H1 (cell line): Measurements from ENCODE around the gene FXR1. TPM values are rescaled to one million over a fixed set of nuclear protein-coding genes. Genes with fewer than 3 reads are reported as not detected.

Experiments
- ATF3 ChIP-seq: IDR thresholded peaks from 2 replicates; pipeline ENCODE4 v1.6.1; 2011; ENCODE audit warnings: low read depth, mild to moderate bottlenecking, low read length; ENCODE audit not compliant: insufficient read depth
- BACH1 ChIP-seq: IDR thresholded peaks from 2 replicates; pipeline ENCODE4 v1.6.1; 2012; ENCODE audit warnings: low read length, improper control_type of control experiment
- CHD7 ChIP-seq: fragments of 300-600 bp; sonication (generic); IDR thresholded peaks from 2 replicates; pipeline ENCODE4 v1.7.1; 2012; ENCODE audit warnings: low read length, moderate library complexity, mild to moderate bottlenecking, inconsistent platforms; ENCODE audit not compliant: insufficient replicate concordance
- HDAC2 ChIP-seq, 2 experiments: fragments of 300-600 bp in 1 of 2; sonication (generic) in 1 of 2; IDR thresholded peaks; 2 replicates each; pipeline ENCODE4 v1.6.1; 2011 to 2012; ENCODE audit warnings: low read depth in 2 of 2, low read length in 2 of 2, mild to moderate bottlenecking in 2 of 2, moderate library complexity in 2 of 2, borderline replicate concordance in 1 of 2, inconsistent platforms in 1 of 2
- JUN ChIP-seq: IDR thresholded peaks from 2 replicates; pipeline ENCODE4 v1.6.1; 2011; ENCODE audit warnings: low read depth, mild to moderate bottlenecking, improper control_type of control experiment, low read length
- JUND ChIP-seq: IDR thresholded peaks from 2 replicates; pipeline ENCODE4 v1.6.1; 2011; ENCODE audit warnings: mild to moderate bottlenecking, improper control_type of control experiment, low read length
- TBP ChIP-seq: IDR thresholded peaks from 2 replicates; pipeline ENCODE4 v1.6.1; 2011; ENCODE audit warnings: low read depth, low read length, improper control_type of control experiment
- USF2 ChIP-seq: IDR thresholded peaks from 2 replicates; pipeline ENCODE4 v1.6.1; 2011; ENCODE audit warnings: low read length, improper control_type of control experiment
- polyA plus RNA-seq, 7 experiments: library from polyadenylated mRNA; depleted of rRNA in 3 of 7; stranded (reverse) in 5 of 7; unstranded in 2 of 7; fragments of >200 nt in 5 of 7; fragments of 200-250 nt in 2 of 7; gene quantifications; 1 replicate in 5 of 7; 2 replicates in 1 of 7; 4 replicates in 1 of 7; pipeline versions ENCODE4 v1.2.1 to v1.2.3, GENCODE V29; 2011 to 2013; ENCODE audit warnings: missing spikeins in 2 of 7, mixed read lengths in 2 of 7
- total RNA-seq: library from RNA; stranded (reverse); fragmentation: NEBNext Ultra II Directional; extraction: Animal tissue kit (Norgen Biotek cat#: 25700); gene quantifications from 2 replicates; pipeline ENCODE4 v1.2.1, GENCODE V29; 2021

The FXR1 gene
- total and polyA plus RNA-seq, 2 of the 8 experiments (the other 6 are each of a cell fraction or from before 2014, with no cell fraction given), result 108 to 283 TPM

GRCh38 chr3:181009225-181009624 is 96.8 kb downstream of the FXR1 start (continued):
- TF ChIP-seq CHD7, result no peak
- no peak for TF ChIP-seq HDAC2 (IDR thresholded peaks at IDR 0.05; ENCODE audit: borderline replicate concordance in 1 of 2, low read depth in 2 of 2, low read length in 2 of 2)
- no peak for TF ChIP-seq BACH1
- no peak for TF ChIP-seq TBP
- TF ChIP-seq ATF3, result no peak
- TF ChIP-seq JUND, result no peak
- no peak for TF ChIP-seq JUN
- no peak for TF ChIP-seq USF2
